ENCODE data around the gene FAM3A. TPM values are rescaled to one million over a fixed set of nuclear protein-coding genes. Genes with fewer than 3 reads are reported as not detected.

Gene FAM3A
- polyA plus RNA-seq, 4 donors, result 25.6 to 43.5 (median 30.7) TPM

GRCh38 chrX:154464806-154465365 is 51.1 kb downstream of the FAM3A start:
- no peak for DNase-seq (ENCODE audit: low read depth in 4 of 4, low spot score in 3 of 4)

GRCh38 chrX:154463611-154464220 is 52.3 kb downstream of the FAM3A start:
- DNase-seq (ENCODE audit: low read depth in 4 of 4, low spot score in 3 of 4), result no peak

DNA sequence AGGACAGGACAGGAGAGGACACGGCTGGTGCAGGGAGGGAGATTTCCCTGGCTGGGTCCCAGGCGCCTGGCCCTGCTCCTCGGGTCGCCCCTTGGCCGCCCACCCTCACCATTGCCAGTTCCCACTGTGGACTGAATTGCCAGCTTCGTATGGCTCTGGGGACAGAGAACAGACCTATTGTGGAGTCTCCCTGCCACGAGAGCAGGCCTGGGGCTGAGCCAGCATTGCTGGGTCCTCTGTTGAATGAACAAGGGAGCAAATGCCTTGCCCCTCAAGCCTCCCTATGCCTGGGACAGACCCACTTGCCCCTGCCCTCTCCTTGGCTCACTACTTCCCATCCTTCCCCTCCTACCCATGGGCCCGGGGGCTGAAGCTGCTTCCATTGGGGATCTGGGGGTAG is 53.6 kb downstream of the FAM3A start:
- no peak for DNase-seq (ENCODE audit: low read depth in 4 of 4, low spot score in 3 of 4)

DNA sequence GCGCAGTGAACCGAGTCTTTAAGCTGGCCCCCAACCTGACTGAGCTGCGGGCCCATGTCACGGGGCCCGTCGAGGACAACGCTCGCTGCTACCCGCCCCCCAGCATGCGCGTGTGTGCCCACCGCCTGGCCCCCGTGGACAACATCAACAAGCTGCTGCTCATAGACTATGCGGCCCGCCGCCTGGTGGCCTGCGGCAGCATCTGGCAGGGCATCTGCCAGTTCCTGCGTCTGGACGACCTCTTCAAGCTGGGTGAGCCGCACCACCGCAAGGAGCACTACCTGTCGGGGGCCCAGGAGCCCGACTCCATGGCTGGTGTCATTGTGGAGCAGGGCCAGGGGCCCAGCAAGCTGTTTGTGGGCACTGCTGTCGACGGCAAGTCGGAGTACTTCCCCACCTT is 55.7 kb downstream of the FAM3A start:
- no peak for DNase-seq (ENCODE audit: low read depth in 4 of 4, low spot score in 3 of 4)

DNA sequence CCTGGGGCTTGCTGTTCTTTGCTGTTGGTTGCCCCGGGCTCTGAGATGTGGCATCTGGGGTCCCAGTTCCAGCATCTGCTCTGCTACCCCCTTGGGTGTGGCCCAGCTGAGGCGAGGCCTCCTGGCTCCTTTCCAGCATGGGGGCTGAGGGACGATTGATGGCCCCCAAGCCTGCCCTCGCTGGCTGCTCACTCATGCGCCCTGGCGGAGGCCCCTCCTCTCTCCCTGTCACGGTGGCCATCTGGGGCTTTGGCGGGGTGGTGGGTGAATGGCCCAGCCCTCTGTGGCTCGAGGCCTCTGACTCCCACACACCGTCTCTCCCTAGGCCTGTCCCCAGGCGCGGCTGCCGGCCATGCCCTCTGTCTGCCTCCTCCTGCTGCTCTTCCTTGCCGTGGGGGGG is 56.2 kb downstream of the FAM3A start:
- no peak for DNase-seq (ENCODE audit: low read depth in 4 of 4, low spot score in 3 of 4)

DNA sequence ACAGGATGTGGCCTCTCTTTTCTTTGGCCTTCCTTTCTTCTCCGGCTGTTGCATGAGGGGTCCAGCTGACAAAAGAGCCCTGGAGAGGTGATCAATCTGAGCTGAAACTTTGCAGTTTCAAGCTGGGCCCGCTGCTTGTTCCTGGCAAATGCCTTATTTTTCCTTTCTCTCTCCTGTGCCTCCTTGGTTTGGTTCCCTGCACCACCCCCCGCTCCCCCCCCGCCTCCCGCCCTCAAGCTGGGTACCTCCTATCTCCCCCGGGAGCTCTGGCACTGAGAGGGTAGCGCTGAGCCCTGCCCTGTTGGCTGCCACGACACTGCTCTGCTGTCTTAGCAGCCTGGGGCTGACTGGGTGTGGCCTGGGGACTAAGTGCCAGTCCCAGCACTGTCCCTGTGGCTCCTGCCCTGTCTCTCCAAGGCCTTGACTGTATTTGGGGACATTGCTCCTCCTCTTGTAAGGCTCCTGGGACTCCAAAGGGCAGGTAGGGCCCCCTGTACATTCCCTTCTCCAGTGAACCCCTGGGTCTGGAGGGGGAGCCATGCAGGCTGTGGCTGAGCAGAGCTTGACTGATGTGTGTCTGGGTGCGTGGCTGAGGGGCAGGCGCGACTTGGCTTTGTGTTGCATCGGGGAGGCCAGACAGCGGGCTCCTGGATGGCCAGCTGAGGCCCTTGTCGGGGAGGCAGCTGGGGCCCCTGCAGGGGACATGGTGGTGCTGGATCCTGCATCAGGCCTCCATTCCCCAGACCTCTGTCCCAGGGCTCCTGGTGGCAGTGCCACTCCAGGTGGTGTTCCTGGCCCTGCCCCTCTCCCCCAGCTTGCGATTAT is 56.9 kb downstream of the FAM3A start:
- no peak for DNase-seq (ENCODE audit: low read depth in 4 of 4, low spot score in 3 of 4)

DNA sequence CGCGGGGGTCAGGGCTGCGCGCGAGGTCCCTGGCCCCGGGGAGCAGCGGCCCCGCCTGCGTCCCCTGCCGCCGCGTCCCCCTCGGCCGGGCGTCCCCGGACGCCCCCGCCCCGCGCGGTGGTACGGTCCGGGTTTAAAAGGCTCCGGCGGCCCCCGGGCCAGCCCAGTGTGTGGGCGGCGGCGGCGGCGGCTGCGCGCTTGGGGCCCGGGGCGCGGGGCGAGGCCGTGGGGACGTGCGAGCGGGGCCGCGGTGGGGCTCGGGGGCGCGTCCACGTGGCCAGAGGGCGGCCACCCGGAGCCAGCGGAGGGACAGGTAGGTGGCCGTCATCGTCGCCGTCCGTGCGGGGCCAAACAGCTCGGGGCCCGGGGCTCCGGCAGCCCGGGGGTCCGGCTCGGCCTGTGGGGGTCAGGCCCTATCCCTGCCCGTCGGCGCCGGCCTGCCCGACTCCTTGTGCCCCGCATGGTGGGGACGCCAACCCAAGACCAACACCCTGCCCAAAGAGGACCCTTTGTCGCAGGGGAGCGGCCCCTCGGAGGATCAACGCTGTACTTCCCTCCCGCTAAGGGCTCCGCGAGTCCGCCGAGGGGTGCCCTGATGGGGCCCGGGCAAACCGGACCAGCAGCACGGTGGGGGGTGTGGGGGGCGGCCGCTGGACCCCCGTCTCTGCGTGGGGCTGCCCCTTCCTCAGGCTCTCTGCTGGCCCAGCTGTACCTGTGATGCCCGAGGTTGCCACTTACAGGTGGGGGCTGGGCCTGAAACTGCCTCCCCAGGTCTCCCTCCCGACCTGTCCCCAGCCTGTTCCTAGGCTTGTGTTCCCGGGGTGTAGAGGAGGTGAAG is 57.7 kb downstream of the FAM3A start, which contains the start of gene PLXNA3:
Gene PLXNA3, plus strand, starts transcription at position 166 of the 838 bp plus-strand sequence. CDS start 1,903 bp downstream, outside the sequence.
- DNase-seq (ENCODE audit: low read depth in 4 of 4, low spot score in 3 of 4), result no peak

GRCh38 chrX:154457491-154458115 is 58.4 kb downstream of the FAM3A start:
- no peak for DNase-seq (ENCODE audit: low read depth in 4 of 4, low spot score in 3 of 4)

Other genes starting within 250 kb of the FAM3A start
- not detected for gene TEX28, start 221.1 kb downstream of the FAM3A start, polyA plus RNA-seq (ENCODE audit: insufficient read length in 4 of 4)
- gene TKTL1, start 220.4 kb downstream of the FAM3A start, polyA plus RNA-seq (ENCODE audit: insufficient read length in 4 of 4), result under 1 TPM; 0.22 to 0.33 (median 0.25) TPM
- 100 to 1,000 TPM; 390 to 584 (median 487) TPM for gene FLNA, start 141.6 kb downstream of the FAM3A start, polyA plus RNA-seq (ENCODE audit: insufficient read length in 4 of 4)
- 10 to 100 TPM; 59.5 to 75.9 (median 68.4) TPM for gene EMD, start 136.9 kb downstream of the FAM3A start, polyA plus RNA-seq (ENCODE audit: insufficient read length in 4 of 4)
- gene RPL10, start 117.9 kb downstream of the FAM3A start, polyA plus RNA-seq (ENCODE audit: insufficient read length in 4 of 4), result 1,000 to 10,000 TPM; 2,891 to 3,494 (median 3,187) TPM
- 10 to 100 TPM; 10.1 to 16.5 (median 12.0) TPM for gene DNASE1L1, start 107.0 kb downstream of the FAM3A start, polyA plus RNA-seq (ENCODE audit: insufficient read length in 4 of 4)
- 10 to 100 TPM; 23.9 to 50.8 (median 33.3) TPM for gene TAFAZZIN, start 104.7 kb downstream of the FAM3A start, polyA plus RNA-seq (ENCODE audit: insufficient read length in 4 of 4)
- gene ATP6AP1, start 87.6 kb downstream of the FAM3A start, polyA plus RNA-seq (ENCODE audit: insufficient read length in 4 of 4), result 100 to 1,000 TPM in 3 of 4 donors, 10 to 100 TPM in 1; 90.0 to 165 (median 151) TPM
- gene GDI1, start 79.1 kb downstream of the FAM3A start, polyA plus RNA-seq (ENCODE audit: insufficient read length in 4 of 4), result 100 to 1,000 TPM; 120 to 154 (median 127) TPM
- gene FAM50A, start 72.1 kb downstream of the FAM3A start, polyA plus RNA-seq (ENCODE audit: insufficient read length in 4 of 4), result 10 to 100 TPM; 44.1 to 52.3 (median 46.7) TPM
- 10 to 100 TPM; 45.2 to 69.6 (median 53.6) TPM for gene PLXNA3, start 58.0 kb downstream of the FAM3A start, polyA plus RNA-seq (ENCODE audit: insufficient read length in 4 of 4)
- gene LAGE3, start 37.0 kb downstream of the FAM3A start, polyA plus RNA-seq (ENCODE audit: insufficient read length in 4 of 4), result 10 to 100 TPM; 11.2 to 14.8 (median 12.2) TPM
- 10 to 100 TPM; 19.9 to 29.3 (median 27.1) TPM for gene UBL4A, start 29.6 kb downstream of the FAM3A start, polyA plus RNA-seq (ENCODE audit: insufficient read length in 4 of 4)
- gene SLC10A3, start 25.6 kb downstream of the FAM3A start, polyA plus RNA-seq (ENCODE audit: insufficient read length in 4 of 4), result 10 to 100 TPM; 17.2 to 21.7 (median 21.0) TPM
- gene G6PD, start 30.6 kb upstream of the FAM3A start, polyA plus RNA-seq (ENCODE audit: insufficient read length in 4 of 4), result 10 to 100 TPM; 38.0 to 47.5 (median 40.5) TPM
- gene IKBKG, start 31.4 kb upstream of the FAM3A start, polyA plus RNA-seq (ENCODE audit: insufficient read length in 4 of 4), result 10 to 100 TPM; 12.3 to 19.1 (median 14.4) TPM
- not detected for gene CTAG1A, start 68.9 kb upstream of the FAM3A start, polyA plus RNA-seq (ENCODE audit: insufficient read length in 4 of 4)
- gene CTAG1B, start 103.0 kb upstream of the FAM3A start, polyA plus RNA-seq (ENCODE audit: insufficient read length in 4 of 4), result not detected
- gene CTAG2, start 137.3 kb upstream of the FAM3A start, polyA plus RNA-seq (ENCODE audit: insufficient read length in 4 of 4), result not detected
- gene GAB3, start 234.8 kb upstream of the FAM3A start, polyA plus RNA-seq (ENCODE audit: insufficient read length in 4 of 4), result 1 to 10 TPM; 2.2 to 3.0 (median 2.6) TPM
- 10 to 100 TPM; 44.1 to 59.2 (median 58.5) TPM for gene DKC1, start 246.6 kb upstream of the FAM3A start, polyA plus RNA-seq (ENCODE audit: insufficient read length in 4 of 4)

Measured in left renal pelvis (tissue), 4 donors.